GM06990 (cell line): ENCODE data around the gene COLQ.

Experiments used
- DNase-seq: peaks from one replicate; pipeline ENCODE4 v3.0.0-alpha.2; 2011; ENCODE audit not compliant: insufficient read length; ENCODE audit errors: extremely low read depth
- H3K27me3 ChIP-seq: replicated peaks from 2 replicates; pipeline ENCODE4 v1.6.0; 2011; ENCODE audit warnings: low read length; ENCODE audit not compliant: control insufficient read depth, insufficient read depth
- H3K36me3 ChIP-seq: 2 replicates; pipeline ENCODE4 v1.5.1; 2011; ENCODE audit warnings: low read length; ENCODE audit not compliant: control insufficient read depth, insufficient read depth
- H3K4me3 ChIP-seq: replicated peaks from 2 replicates; pipeline ENCODE4 v1.5.1; 2011; ENCODE audit warnings: low read depth, mild to moderate bottlenecking, control low read depth, low read length
- CTCF ChIP-seq: IDR thresholded peaks from 2 replicates; pipeline ENCODE4 v1.5.1; 2011; ENCODE audit warnings: low read length, control low read depth, mild to moderate bottlenecking, inconsistent platforms; ENCODE audit not compliant: insufficient read depth, poor library complexity, severe bottlenecking

The COLQ gene

GRCh38 chr3:15527031-15527459 is 5.5 kb upstream of the COLQ start:
- no peaks in the 10 kb centered on the region for H3K27me3 ChIP-seq
- no peak overlapping the region for H3K4me3 ChIP-seq
- TF ChIP-seq CTCF: peak; percentile 68
- H3K36me3 ChIP-seq: no peaks in the 10 kb centered on the region
- no peak for DNase-seq

DNA sequence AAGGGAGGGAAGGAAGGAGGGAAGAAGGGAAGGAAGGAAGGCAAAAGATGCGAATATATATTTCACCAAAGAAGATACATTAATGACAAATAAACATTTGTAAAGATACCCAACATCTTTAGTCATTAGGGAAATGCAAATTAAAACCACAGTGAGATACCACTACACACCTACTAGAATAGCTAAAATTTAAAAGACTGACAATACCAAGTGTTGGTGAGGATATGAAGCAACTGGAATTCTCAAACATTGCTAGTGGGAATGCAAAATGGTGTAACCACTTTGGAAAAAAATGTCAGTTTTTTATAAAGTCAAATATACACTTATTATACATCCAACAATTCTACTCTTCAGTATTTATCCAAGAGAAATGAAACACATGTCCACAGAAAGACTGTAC is 4.3 kb upstream of the COLQ start:
- no peak for TF ChIP-seq CTCF
- Histone ChIP-seq H3K27me3 (no peaks in the 10 kb centered on the region; the same call in 1 of the 2 replicates), H3K36me3 (no peaks in the 10 kb centered on the region), H3K4me3 (no peak overlapping the region)
- DNase-seq: no peak

GRCh38 chr3:15523660-15524417 is 2.3 kb upstream of the COLQ start:
- H3K4me3 ChIP-seq: no peak overlapping the region
- no peaks in the 10 kb centered on the region; the same call in 1 of the 2 replicates for H3K27me3 ChIP-seq
- no peak for TF ChIP-seq CTCF
- no peaks in the 10 kb centered on the region for H3K36me3 ChIP-seq
- DNase-seq: no peak

DNA sequence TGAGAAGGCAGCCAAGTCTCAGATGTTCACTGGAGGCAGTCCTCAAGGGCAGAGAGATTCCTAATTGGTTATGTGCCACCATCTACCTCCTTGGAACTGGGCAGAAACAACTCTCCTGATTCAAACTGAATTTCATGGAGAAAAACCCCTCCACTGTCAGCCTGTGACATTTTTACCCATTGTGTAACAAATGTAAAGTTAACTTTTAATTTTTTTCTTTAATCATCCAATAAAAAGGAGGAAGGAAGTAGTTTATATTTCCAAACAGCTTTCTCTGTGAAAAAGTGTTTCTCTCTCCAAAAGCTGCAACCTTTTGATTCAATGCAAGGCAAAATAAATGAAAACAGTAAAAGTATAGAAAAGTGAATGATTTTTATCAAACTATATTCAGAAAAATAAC is 510 bp upstream of the COLQ start:
- no peak for DNase-seq

GRCh38 chr3:15520804-15521572 is 518 bp downstream of the COLQ start:
- Histone ChIP-seq H3K4me3 (no peak overlapping the region), H3K36me3 (no peaks in the 10 kb centered on the region), H3K27me3 (no peaks in the 10 kb centered on the region; the same call in 1 of the 2 replicates)
- no peak for TF ChIP-seq CTCF
- DNase-seq: no peak

More for the DNA sequence above, 510 bp upstream of the COLQ start:
- H3K27me3 ChIP-seq: no peaks in the 10 kb centered on the region; the same call in 1 of the 2 replicates
- no peak overlapping the region for H3K4me3 ChIP-seq
- H3K36me3 ChIP-seq: no peaks in the 10 kb centered on the region
- no peak for TF ChIP-seq CTCF
